Activated CD8-positive, alpha-beta memory T cell treated with anti-CD3 and anti-CD28 coated beads, Interleukin-2, amount 10 ng/mL, durations not matched to agents 7 days and 5 days (primary cell): ENCODE measurements around the gene RBM22. TPM values are rescaled to one million over a fixed set of nuclear protein-coding genes. Genes with fewer than 3 reads are reported as not detected.

ENCODE experiments used
- ATAC-seq: fragments of 150-1000 bp; cut with Tn5 transposase; one replicate; pipeline ENCODE4 v1.10.0; 2021; ENCODE audit warnings: moderate library complexity
- CTCF ChIA-PET: fragments of 350-600 bp; sonication (Branson Sonifier 250); formaldehyde crosslinking; loops from one replicate; lab custom pipeline; 2021; ENCODE audit warnings: antibody characterized with exemption; lab: Charles Lee
- DNase-seq: peaks from one replicate; pipeline ENCODE4 v3.0.0-alpha.2; 2020
- H3K27ac Mint-ChIP-seq: one replicate; pipeline ENCODE4 v1.8.0; 2021; ENCODE audit warnings: mild to moderate bottlenecking, mixed read lengths
- H3K27me3 Mint-ChIP-seq: one replicate; pipeline ENCODE4 v1.8.0; 2021; ENCODE audit warnings: mixed read lengths
- H3K36me3 Mint-ChIP-seq: one replicate; pipeline ENCODE4 v1.8.0; 2021; ENCODE audit warnings: mild to moderate bottlenecking, mixed read lengths
- H3K4me1 Mint-ChIP-seq: one replicate; pipeline ENCODE4 v1.8.0; 2021; ENCODE audit warnings: mixed read lengths
- H3K4me3 Mint-ChIP-seq: one replicate; pipeline ENCODE4 v1.8.0; 2021; ENCODE audit warnings: mild to moderate bottlenecking, moderate library complexity, mixed read lengths
- H3K9me3 Mint-ChIP-seq: one replicate; pipeline ENCODE4 v1.8.0; 2022; ENCODE audit warnings: low read depth, mixed read lengths
- total RNA-seq, 2 experiments: library from RNA; stranded (reverse); gene quantifications; one replicate each; pipeline ENCODE4 v1.2.3, GENCODE V29; 2021

The RBM22 gene
- total RNA-seq, 2 experiments from 2014 or later = 63.3 to 78.7 TPM

DNA sequence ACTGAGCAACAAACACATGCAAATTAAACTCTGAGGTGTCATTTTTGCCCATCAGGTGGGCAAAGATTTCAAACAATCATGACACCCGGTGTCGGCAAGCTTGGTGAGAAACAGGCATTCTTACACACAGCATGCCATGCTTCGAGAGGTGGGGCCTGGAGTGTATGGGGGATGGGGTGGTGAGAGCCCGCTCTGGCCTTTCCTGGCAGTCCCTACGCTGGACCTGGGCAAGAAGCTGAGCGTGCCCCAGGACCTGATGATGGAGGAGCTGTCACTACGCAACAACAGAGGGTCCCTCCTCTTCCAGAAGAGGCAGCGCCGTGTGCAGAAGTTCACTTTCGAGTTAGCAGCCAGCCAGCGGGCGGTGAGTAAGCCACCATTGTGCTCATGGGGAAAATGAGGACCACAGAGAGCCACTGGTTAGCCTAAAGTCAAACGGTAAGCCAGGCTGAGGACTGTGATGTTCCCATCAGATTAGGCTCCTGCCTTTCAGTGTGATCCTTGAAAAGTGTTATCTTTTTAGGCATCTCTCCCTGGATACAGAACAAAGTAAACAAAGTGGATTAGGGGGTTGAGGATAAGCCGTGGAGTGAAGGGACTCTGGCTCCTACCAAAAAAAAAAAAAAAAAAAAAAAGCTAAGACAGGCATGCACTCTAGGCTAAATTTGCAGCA lies 30.5 kb downstream of the RBM22 start:
- Mint-ChIP-seq H3K27ac (no peak overlapping the region), H3K4me1 (peaks cover 4% of the 10 kb centered on the region), H3K27me3 (peaks cover 25% of the 10 kb centered on the region), H3K36me3 (no peaks in the 10 kb centered on the region), H3K4me3 (no peak overlapping the region), H3K9me3 (no peaks in the 10 kb centered on the region)
- ATAC-seq = no peak
- CTCF ChIA-PET = no interaction called here
- no peak for DNase-seq

DNA sequence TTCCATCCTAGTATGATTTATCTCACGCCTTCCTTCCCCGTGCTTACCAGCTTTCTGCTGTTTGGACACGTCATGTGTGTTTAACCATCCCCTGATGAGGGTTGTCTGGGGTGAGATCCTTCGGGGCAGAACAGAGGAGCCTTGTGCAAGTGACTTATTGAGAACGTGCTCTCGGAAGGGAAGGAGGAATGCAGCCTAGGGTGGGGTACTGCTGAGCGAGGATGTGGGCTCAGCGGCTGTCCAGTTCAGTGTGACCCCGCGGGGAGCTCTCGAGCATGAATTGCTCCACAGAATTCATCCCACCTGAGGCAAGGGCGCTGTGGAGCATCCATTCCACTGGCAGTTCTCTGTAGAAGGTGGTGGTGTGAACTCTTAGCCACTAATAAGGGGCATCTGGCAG lies 35.8 kb downstream of the RBM22 start:
- ATAC-seq = no peak
- DNase-seq = no peak
- no peaks in the 10 kb centered on the region for H3K9me3 Mint-ChIP-seq
- CTCF ChIA-PET = no interaction called here
- H3K4me3 Mint-ChIP-seq = no peak overlapping the region
- no peaks in the 10 kb centered on the region for H3K36me3 Mint-ChIP-seq
- H3K4me1 Mint-ChIP-seq = no peaks in the 10 kb centered on the region
- no peak overlapping the region for H3K27ac Mint-ChIP-seq
- H3K27me3 Mint-ChIP-seq = peaks cover 15% of the 10 kb centered on the region

DNA sequence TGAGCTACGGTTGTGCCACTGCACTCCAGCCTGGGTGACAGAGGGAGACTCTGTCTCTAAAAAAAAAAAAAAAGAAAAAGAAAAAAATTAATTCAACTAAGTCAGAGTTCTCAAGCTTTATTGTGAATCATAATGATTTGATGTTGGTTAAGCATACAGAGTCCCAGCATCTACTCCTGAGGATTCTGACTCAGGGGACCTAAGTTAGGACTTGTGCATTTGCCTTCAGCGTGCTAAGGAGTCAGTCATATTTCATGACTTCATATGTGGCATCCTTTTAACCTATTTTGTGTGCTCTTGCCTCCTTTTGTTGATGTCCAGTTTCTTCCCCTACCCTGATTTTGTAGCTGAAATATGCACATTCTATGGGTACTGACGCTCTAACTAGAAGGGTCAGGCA lies 36.9 kb downstream of the RBM22 start:
- no peak overlapping the region for H3K4me3 Mint-ChIP-seq
- H3K27me3 Mint-ChIP-seq = peaks cover 12% of the 10 kb centered on the region
- H3K27ac Mint-ChIP-seq = no peak overlapping the region
- H3K4me1 Mint-ChIP-seq = no peaks in the 10 kb centered on the region
- no peak for ATAC-seq
- DNase-seq = no peak
- no peaks in the 10 kb centered on the region for H3K9me3 Mint-ChIP-seq
- CTCF ChIA-PET = interaction anchor here (1.0 to 1.5 kb wide), 2 partner anchors 9 to 21 kb away, joined by 3 read pairs; no protein-coding TSS in a partner anchor
- no peaks in the 10 kb centered on the region for H3K36me3 Mint-ChIP-seq

DNA sequence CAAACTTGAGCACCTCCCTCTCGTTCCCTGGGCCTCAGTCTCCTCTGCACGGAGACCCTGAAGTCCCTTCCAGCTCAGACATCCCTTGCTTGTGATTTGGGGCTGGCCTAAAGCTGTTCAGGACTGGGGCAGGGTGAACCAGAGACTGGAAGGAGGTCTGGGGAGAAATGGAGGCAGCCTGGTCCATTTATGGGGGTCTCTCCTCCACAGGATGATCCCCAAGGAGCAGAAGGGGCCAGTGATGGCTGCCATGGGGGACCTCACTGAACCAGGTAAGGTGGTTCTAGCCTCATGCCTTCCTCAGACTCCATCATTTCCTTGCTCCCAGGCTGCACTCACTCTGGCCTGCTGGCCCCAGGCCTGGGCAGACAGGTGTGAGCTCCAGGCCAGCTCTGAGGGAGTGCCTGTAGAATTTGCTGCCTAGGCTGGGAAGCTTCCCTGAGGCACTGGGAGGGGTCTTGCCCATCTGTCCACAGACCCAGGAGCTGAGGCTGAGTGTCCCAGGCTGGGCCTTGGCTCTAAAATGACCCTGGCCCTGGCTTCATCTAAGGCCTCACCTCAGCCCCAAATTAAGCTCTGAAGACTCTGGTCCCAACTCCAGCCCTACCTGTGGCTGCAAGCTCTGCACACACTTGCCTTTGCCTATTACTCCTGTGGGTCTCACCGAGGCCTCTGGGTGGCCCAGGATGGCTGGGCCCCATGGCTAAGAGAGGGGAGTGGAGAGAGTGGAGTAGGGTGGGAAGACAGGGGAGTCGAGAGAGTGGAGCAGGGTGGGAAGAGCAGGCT lies 37.9 kb downstream of the RBM22 start:
- Mint-ChIP-seq H3K27me3 (peaks cover 13% of the 10 kb centered on the region), H3K36me3 (no peaks in the 10 kb centered on the region), H3K27ac (no peak overlapping the region), H3K9me3 (no peaks in the 10 kb centered on the region), H3K4me1 (no peaks in the 10 kb centered on the region), H3K4me3 (no peak overlapping the region)
- CTCF ChIA-PET = interaction anchor here (1.0 to 1.5 kb wide), 2 partner anchors 10 to 20 kb away, joined by 3 read pairs; no protein-coding TSS in a partner anchor
- ATAC-seq (no peak), DNase-seq (no peak)

DNA sequence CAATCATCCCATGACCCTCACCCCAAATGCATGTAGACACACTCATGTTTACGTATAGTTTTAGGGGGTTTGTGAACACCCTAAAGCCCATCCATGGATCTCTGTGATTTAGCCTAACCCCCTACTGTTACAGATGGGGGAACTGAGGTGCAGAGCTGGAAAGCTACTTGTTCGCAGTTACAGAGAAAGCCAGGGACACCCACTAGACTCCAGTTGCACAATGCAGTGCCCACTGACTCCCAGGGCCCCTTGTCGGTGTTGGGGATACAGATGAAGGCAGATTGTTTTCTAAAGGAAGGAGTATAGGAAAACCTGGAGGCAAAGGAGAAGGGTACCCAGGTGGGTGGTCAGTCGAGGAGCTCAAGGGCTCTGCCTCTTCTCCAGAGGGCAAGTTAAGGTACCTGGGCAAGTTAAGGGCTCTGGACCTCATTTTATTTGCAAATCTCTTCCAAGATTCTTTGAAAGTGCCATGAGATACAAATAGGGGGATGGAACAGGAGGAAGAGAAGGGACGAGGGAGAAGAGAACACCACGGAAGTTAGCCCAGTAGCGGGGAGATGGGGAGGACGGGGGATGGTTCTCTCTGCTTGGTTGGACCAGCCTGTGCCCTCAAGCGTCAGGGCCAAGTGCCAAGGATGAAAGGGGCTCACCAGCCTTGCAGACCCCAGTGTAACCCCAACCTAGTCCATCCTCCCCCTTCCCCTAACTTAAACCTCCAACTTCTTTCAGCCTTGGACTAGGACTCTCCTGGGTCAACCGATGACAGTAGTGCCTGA lies 38.9 kb downstream of the RBM22 start:
- Mint-ChIP-seq H3K4me1 (peaks cover 7% of the 10 kb centered on the region), H3K4me3 (no peak overlapping the region), H3K27me3 (peaks cover 18% of the 10 kb centered on the region), H3K9me3 (no peaks in the 10 kb centered on the region), H3K36me3 (no peaks in the 10 kb centered on the region), H3K27ac (no peak overlapping the region)
- DNase-seq (no peak), ATAC-seq (no peak)
- CTCF ChIA-PET = interaction anchor here (1.3 to 1.5 kb wide), 2 partner anchors 10 to 102 kb away, joined by 4 read pairs; no protein-coding TSS in a partner anchor

DNA sequence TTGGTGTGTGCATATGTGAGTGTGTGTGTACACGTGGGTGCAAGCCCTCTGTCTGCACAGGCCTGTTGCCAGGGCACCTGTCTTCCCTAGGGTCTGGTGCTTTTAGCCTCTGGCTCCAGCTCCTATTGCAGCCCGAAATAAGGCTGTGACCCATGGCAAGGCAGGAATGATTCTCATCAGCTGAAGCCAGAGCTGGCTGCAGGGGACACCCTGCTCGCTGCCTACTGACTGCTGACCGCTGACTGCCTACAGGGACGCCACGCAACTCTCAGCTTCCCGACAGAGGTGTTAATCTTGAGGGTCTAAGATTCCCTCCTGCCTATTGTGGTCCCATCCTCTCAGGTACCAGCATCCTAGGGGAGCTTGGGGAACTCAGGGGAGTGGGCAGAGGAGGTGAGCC lies 39.8 kb downstream of the RBM22 start, which contains the start of gene MYOZ3:
TSS of gene MYOZ3 (plus strand) at position 166 of the 400 bp plus-strand sequence. CDS start 1,691 bp downstream, outside the sequence.
- DNase-seq = no peak
- H3K27me3 Mint-ChIP-seq = peaks cover 18% of the 10 kb centered on the region
- no peak within 1 kb of the TSS for H3K27ac Mint-ChIP-seq
- no peak within 1 kb of the TSS for H3K4me3 Mint-ChIP-seq
- ATAC-seq = no peak
- no peaks in the 10 kb centered on the region for H3K36me3 Mint-ChIP-seq
- CTCF ChIA-PET = interaction anchor here (0.8 to 1.5 kb wide), 3 partner anchors 10 to 101 kb away, joined by 3 to 4 read pairs (median 4); no protein-coding TSS in a partner anchor
- peaks cover 7% of the 10 kb centered on the region for H3K4me1 Mint-ChIP-seq
- no peaks in the 10 kb centered on the region for H3K9me3 Mint-ChIP-seq

DNA sequence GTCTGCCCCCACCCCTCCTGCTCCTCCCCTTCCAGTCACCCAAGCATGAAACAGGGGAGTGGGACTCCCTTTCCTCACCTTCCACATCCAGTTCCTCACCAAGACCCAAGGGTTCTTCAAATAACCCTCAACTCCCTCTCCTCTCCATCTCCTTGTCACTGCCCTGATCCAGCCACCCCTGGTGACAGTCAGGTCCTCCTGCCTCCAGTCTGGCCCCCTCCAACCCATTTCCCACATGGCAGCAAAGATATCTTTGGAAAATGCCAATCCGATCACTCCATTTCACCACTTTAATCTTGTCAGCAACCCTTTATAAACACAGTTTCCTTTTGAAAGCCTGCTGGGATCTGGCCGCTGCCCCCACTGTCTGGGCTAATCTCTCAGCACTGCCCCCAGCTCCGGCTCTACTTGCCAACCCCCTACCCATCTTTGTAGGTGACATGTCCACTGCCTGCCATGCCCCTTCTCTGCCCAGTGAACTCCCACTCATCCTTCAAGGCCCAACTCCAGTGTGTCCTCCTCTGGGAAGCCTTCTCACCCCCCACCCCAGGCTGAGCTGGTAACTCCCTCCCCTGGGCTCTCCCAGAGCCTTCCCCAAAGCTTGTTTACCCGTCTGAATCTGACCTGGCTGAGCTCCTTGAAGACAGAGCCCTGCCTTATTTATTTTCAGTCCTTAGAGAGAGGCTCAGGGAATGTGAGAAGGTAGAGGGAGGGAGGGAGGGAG lies 40.6 kb downstream of the RBM22 start:
- peaks cover 10% of the 10 kb centered on the region for H3K4me1 Mint-ChIP-seq
- H3K4me3 Mint-ChIP-seq = no peak overlapping the region
- no peaks in the 10 kb centered on the region for H3K36me3 Mint-ChIP-seq
- no peak overlapping the region for H3K27ac Mint-ChIP-seq
- H3K9me3 Mint-ChIP-seq = no peaks in the 10 kb centered on the region
- DNase-seq (no peak), ATAC-seq (no peak)
- peaks cover 21% of the 10 kb centered on the region for H3K27me3 Mint-ChIP-seq
- CTCF ChIA-PET = interaction anchor here (0.6 to 1.5 kb wide), 4 partner anchors 11 to 222 kb away, joined by 3 to 4 read pairs (median 4); no protein-coding TSS in a partner anchor

DNA sequence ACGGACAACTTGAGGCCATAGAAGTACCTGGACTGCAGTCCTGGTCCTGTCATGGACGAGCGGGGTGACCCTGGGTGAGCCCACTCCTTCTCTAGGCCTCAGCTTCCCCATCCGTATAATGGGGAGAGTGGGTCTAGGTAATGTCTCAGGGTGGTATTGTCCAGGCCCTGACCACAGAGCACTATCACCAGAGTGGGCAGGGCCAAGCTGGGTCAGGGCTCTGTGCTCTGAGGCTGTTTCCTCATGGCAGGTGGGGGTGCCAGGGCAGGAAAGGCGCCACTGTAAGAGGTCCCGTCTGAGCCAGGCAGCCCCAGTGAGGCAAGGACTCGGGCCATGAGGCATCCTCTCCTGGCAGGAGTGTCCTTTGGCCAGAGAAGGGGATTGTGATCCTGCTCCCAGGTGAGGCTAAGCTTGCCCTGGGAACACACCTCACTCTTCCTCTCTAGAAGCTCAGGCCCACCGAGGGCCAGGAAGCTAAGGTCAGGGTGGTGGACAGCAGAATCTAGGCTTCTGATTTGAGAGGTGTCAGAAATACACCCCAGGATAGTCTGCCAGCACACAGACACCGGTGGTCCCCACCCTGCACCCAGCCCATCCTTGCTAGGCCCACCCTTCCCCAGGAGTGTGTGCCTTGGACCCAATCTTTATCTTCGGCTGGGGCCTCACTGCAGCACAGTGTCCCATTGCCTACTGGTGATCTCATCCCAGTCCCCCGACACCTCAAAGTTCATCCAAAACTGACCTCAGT lies 41.3 kb downstream of the RBM22 start:
- Mint-ChIP-seq H3K4me3 (no peak overlapping the region), H3K4me1 (peaks cover 10% of the 10 kb centered on the region)
- CTCF ChIA-PET = interaction anchor here (0.6 to 1.6 kb wide), 3 partner anchors 12 to 221 kb away, joined by 3 to 4 read pairs (median 3); no protein-coding TSS in a partner anchor

DNA sequence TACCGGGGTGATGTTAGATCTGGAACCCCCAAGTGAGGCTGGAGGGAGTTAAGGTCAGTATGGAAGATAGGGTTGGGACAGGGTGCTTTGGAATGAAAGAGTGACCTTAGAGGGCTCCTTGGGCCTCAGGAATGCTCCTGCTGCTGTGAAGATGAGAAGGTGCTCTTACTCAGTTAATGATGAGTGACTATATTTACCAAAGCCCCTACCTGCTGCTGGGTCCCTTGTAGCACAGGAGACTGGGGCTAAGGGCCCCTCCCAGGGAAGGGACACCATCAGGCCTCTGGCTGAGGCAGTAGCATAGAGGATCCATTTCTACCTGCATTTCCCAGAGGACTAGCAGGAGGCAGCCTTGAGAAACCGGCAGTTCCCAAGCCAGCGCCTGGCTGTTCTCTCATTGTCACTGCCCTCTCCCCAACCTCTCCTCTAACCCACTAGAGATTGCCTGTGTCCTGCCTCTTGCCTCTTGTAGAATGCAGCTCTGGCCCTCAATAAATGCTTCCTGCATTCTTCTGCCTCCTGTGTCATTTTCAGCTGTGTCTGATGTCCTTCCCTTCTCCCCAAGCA lies 42.1 kb downstream of the RBM22 start:
- CTCF ChIA-PET = interaction anchor here (1.2 to 4.1 kb wide), 4 partner anchors 13 to 125 kb away, joined by 3 to 30 read pairs (median 4); no protein-coding TSS in a partner anchor
- H3K9me3 Mint-ChIP-seq = no peaks in the 10 kb centered on the region
- H3K27me3 Mint-ChIP-seq = peaks cover 18% of the 10 kb centered on the region
- peaks cover 10% of the 10 kb centered on the region for H3K4me1 Mint-ChIP-seq
- no peak for ATAC-seq
- no peaks in the 10 kb centered on the region for H3K36me3 Mint-ChIP-seq
- no peak overlapping the region for H3K4me3 Mint-ChIP-seq
- no peak for DNase-seq
- H3K27ac Mint-ChIP-seq = no peak overlapping the region

More for the DNA sequence above, 41.3 kb downstream of the RBM22 start:
- Mint-ChIP-seq H3K27ac (no peak overlapping the region), H3K27me3 (peaks cover 18% of the 10 kb centered on the region), H3K9me3 (no peaks in the 10 kb centered on the region), H3K36me3 (no peaks in the 10 kb centered on the region)
- DNase-seq = no peak
- ATAC-seq = no peak

DNA sequence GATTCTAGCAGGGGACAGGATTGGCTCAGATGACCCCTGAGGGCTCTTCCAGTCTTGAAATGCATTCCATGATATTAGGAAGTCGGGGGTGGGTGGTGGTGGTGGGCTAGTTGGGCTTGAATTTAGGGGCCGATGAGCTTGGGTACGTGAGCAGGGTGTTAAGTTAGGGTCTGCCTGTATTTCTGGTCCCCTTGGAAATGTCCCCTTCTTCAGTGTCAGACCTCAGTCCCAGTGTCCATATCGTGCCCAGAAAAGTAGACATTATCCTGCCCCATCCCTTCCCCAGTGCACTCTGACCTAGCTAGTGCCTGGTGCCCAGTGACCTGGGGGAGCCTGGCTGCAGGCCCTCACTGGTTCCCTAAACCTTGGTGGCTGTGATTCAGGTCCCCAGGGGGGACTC lies 42.7 kb downstream of the RBM22 start:
- H3K4me1 Mint-ChIP-seq = peaks cover 10% of the 10 kb centered on the region
- no peaks in the 10 kb centered on the region for H3K36me3 Mint-ChIP-seq
- peaks cover 18% of the 10 kb centered on the region for H3K27me3 Mint-ChIP-seq
- no peaks in the 10 kb centered on the region for H3K9me3 Mint-ChIP-seq
- no peak overlapping the region for H3K4me3 Mint-ChIP-seq
- DNase-seq (no peak), ATAC-seq (no peak)
- H3K27ac Mint-ChIP-seq = no peak overlapping the region
- CTCF ChIA-PET = interaction anchor here (1.2 to 4.1 kb wide), 4 partner anchors 13 to 126 kb away, joined by 3 to 30 read pairs (median 4); no protein-coding TSS in a partner anchor

DNA sequence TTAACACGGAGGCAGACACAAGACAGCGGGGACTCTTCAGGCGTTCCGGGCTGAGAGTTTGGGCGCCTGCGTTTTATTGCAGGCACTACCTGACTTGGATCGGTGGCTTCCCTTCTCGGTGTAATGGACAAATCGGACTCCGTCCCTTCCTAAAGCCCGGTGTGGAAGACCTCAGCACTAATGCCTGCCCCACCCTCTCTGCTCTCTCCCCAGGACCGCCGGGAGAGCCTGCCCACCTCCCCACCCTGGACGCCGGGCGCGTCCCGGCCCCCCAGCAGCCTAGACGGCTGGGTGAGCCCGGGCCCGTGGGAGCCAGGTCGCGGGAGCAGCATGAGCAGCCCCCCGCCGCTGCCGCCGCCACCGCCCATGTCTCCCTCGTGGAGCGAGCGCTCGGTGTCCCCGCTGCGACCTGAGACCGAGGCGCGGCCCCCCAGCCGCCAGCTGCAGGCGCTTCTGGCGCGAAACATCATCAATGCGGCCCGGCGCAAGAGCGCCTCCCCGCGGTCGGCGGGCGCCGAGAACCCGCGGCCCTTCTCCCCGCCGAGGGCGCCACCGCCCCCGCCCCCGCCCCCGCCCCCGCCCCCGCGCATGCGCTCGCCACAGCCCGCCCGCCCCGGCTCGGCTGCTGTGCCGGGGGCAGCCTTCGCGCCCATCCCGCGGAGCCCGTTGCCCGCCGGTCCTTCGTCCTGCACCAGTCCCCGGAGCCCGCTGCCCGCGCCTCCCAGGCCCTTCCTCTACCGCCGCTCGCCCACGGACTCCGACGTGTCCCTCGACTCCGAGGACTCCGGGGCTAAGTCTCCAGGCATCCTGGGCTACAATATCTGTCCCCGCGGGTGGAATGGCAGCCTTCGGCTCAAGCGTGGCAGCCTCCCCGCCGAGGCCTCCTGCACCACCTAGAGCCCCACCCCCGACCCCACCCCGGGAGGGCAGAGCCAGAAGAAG lies 44.4 kb downstream of the RBM22 start:
- peak overlapping the region; percentile 51 for H3K27ac Mint-ChIP-seq
- peak overlapping the region; percentile 65 for H3K4me3 Mint-ChIP-seq
- H3K4me1 Mint-ChIP-seq = peaks cover 10% of the 10 kb centered on the region
- ATAC-seq (peak; percentile 89), DNase-seq (peak; percentile 82)
- H3K27me3 Mint-ChIP-seq = peaks cover 12% of the 10 kb centered on the region
- no peaks in the 10 kb centered on the region for H3K36me3 Mint-ChIP-seq
- CTCF ChIA-PET = interaction anchor here (1.0 to 4.1 kb wide), 6 partner anchors 14 to 207 kb away, joined by 3 to 30 read pairs (median 4); partner anchors contain the start of genes IRGM and RPS14
- no peaks in the 10 kb centered on the region for H3K9me3 Mint-ChIP-seq
